Ishikawa (cell line): ENCODE measurements around the gene CD48.

Experiments used
- CEBPB ChIP-seq: IDR thresholded peaks from 2 replicates; pipeline ENCODE4 v1.6.1; 2012
- CREB1 ChIP-seq: IDR thresholded peaks from 2 replicates; pipeline ENCODE4 v1.6.1; 2012; ENCODE audit warnings: low read depth
- EGR1 ChIP-seq: IDR thresholded peaks from 2 replicates; pipeline ENCODE4 v1.6.1; 2012
- EP300 ChIP-seq: IDR thresholded peaks from 2 replicates; pipeline ENCODE4 v1.6.1; 2012; ENCODE audit warnings: borderline replicate concordance
- FOXM1 ChIP-seq: IDR thresholded peaks from 2 replicates; pipeline ENCODE4 v1.6.1; 2012; ENCODE audit warnings: low read depth, borderline replicate concordance
- RAD21 ChIP-seq: IDR thresholded peaks from 2 replicates; pipeline ENCODE4 v1.6.1; 2012; ENCODE audit warnings: low read depth
- TAF1 ChIP-seq: IDR thresholded peaks from 2 replicates; pipeline ENCODE4 v1.6.1; 2012; ENCODE audit warnings: low read depth, mild to moderate bottlenecking
- TCF12 ChIP-seq: IDR thresholded peaks from 2 replicates; pipeline ENCODE4 v1.6.1; 2012; ENCODE audit warnings: low read depth
- TEAD4 ChIP-seq: IDR thresholded peaks from 2 replicates; pipeline ENCODE4 v1.6.1; 2012
- YY1 ChIP-seq: IDR thresholded peaks from 2 replicates; pipeline ENCODE4 v1.6.1; 2012; ENCODE audit warnings: low read depth
- ZBTB7A ChIP-seq: IDR thresholded peaks from 2 replicates; pipeline ENCODE4 v1.6.1; 2012; ENCODE audit warnings: low read depth
- TF ChIP-seq, protein P1 (sequence below): IDR thresholded peaks from 2 replicates; pipeline ENCODE4 v1.6.1; 2012; ENCODE audit warnings: low read depth, mild to moderate bottlenecking
- TF ChIP-seq, protein P2 (sequence below): IDR thresholded peaks from 2 replicates; pipeline ENCODE4 v1.6.1; 2012

DNA sequence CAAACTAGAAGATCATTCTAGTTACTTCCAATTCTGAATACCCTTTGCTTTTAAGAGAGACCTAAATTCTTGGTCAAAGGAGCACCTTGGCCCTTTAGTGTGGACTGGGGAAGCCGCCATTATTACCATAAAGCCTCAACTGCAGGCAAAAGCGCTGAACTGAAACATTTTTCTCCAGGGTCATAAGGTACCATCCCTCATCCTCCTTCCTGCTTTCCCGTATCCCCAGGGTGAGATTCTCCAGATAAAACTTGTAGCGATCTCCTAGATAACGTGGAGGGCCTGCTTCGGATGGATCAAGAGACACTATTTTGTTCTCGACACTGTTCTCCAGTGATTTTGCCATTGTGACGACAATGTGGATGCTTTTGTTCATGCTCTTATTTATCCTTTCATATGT is 74.6 kb downstream of the CD48 start:
- TF ChIP-seq EP300 (no peak), YY1 (no peak), EGR1 (no peak), TEAD4 (no peak), CREB1 (no peak), RAD21 (no peak), CEBPB (no peak), TAF1 (no peak), FOXM1 (no peak), ZBTB7A (no peak), TCF12 (no peak)
- TF ChIP-seq, protein P1, sequence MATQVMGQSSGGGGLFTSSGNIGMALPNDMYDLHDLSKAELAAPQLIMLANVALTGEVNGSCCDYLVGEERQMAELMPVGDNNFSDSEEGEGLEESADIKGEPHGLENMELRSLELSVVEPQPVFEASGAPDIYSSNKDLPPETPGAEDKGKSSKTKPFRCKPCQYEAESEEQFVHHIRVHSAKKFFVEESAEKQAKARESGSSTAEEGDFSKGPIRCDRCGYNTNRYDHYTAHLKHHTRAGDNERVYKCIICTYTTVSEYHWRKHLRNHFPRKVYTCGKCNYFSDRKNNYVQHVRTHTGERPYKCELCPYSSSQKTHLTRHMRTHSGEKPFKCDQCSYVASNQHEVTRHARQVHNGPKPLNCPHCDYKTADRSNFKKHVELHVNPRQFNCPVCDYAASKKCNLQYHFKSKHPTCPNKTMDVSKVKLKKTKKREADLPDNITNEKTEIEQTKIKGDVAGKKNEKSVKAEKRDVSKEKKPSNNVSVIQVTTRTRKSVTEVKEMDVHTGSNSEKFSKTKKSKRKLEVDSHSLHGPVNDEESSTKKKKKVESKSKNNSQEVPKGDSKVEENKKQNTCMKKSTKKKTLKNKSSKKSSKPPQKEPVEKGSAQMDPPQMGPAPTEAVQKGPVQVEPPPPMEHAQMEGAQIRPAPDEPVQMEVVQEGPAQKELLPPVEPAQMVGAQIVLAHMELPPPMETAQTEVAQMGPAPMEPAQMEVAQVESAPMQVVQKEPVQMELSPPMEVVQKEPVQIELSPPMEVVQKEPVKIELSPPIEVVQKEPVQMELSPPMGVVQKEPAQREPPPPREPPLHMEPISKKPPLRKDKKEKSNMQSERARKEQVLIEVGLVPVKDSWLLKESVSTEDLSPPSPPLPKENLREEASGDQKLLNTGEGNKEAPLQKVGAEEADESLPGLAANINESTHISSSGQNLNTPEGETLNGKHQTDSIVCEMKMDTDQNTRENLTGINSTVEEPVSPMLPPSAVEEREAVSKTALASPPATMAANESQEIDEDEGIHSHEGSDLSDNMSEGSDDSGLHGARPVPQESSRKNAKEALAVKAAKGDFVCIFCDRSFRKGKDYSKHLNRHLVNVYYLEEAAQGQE = no peak
- TF ChIP-seq, protein P2, sequence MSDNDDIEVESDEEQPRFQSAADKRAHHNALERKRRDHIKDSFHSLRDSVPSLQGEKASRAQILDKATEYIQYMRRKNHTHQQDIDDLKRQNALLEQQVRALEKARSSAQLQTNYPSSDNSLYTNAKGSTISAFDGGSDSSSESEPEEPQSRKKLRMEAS = no peak
